Keratinocyte (primary cell): Measurements from ENCODE around the gene ARMC2. TPM values are rescaled to one million over a fixed set of nuclear protein-coding genes. Genes with fewer than 3 reads are reported as not detected.

Experiments used
- DNase-seq: peaks from one replicate; pipeline ENCODE4 v3.0.0-alpha.2; 2011; ENCODE audit warnings: low read depth, missing footprints, low spot score
- FAIRE-seq: peaks from 2 replicates; lab custom pipeline; 2011; peaks lifted over from hg19 to GRCh38; lab: Jason Lieb, UNC
- H2AFZ ChIP-seq: 2 replicates; pipeline ENCODE4 v1.6.0; 2012; ENCODE audit warnings: low read length, control low read depth, inconsistent platforms; ENCODE audit not compliant: control insufficient read depth
- H3K27ac ChIP-seq: 2 replicates; pipeline ENCODE4 v1.5.1; 2011; ENCODE audit warnings: low read length; ENCODE audit not compliant: control insufficient read depth, insufficient read depth
- H3K27me3 ChIP-seq: 3 replicates; pipeline ENCODE4 v1.6.0; 2011; ENCODE audit warnings: low read length; ENCODE audit not compliant: control insufficient read depth, insufficient read depth; ENCODE audit errors: extremely low read depth
- H3K36me3 ChIP-seq, 2 experiments: 2 replicates in 1 of 2; 3 replicates in 1 of 2; pipeline ENCODE4 v1.5.1; 2011; ENCODE audit warnings: low read length in 2 of 2, mild to moderate bottlenecking in 1 of 2; ENCODE audit not compliant: control insufficient read depth in 2 of 2, insufficient read depth in 2 of 2; ENCODE audit errors: extremely low read depth in 1 of 2
- H3K4me1 ChIP-seq: 3 replicates; pipeline ENCODE4 v1.5.1; 2011; ENCODE audit warnings: low read length; ENCODE audit not compliant: control insufficient read depth, insufficient read depth; ENCODE audit errors: extremely low read depth
- H3K4me2 ChIP-seq: 3 replicates; pipeline ENCODE4 v1.6.0; 2011; ENCODE audit warnings: low read depth, low read length; ENCODE audit not compliant: control insufficient read depth, insufficient read depth; ENCODE audit errors: extremely low read depth
- H3K4me3 ChIP-seq, 3 experiments: fragments of 200-600 bp in 1 of 3; sonication (generic) in 1 of 3; 2 replicates in 2 of 3; 3 replicates in 1 of 3; pipeline ENCODE4 v1.5.1; 2011 to 2016; ENCODE audit warnings: low read length in 3 of 3, mild to moderate bottlenecking in 3 of 3, control low read depth in 2 of 3, inconsistent platforms in 1 of 3, low read depth in 1 of 3, mixed read lengths in 1 of 3, mixed run types in 1 of 3, moderate library complexity in 1 of 3; ENCODE audit not compliant: control insufficient read depth in 2 of 3, insufficient read depth in 2 of 3; ENCODE audit errors: extremely low read depth in 1 of 3
- H3K79me2 ChIP-seq: 2 replicates; pipeline ENCODE4 v1.6.0; 2012; ENCODE audit warnings: low read length; ENCODE audit not compliant: control insufficient read depth, insufficient read depth
- H3K9ac ChIP-seq: 3 replicates; pipeline ENCODE4 v1.6.0; 2011; ENCODE audit warnings: low read length; ENCODE audit not compliant: control insufficient read depth, insufficient read depth; ENCODE audit errors: extremely low read depth
- H3K9me1 ChIP-seq: 3 replicates; pipeline ENCODE4 v1.6.0; 2011; ENCODE audit warnings: low read length; ENCODE audit not compliant: control insufficient read depth, insufficient read depth; ENCODE audit errors: extremely low read depth
- H3K9me3 ChIP-seq: 2 replicates; pipeline ENCODE4 v1.5.1; 2012; ENCODE audit warnings: low read depth, low read length; ENCODE audit not compliant: control insufficient read depth
- H4K20me1 ChIP-seq: 3 replicates; pipeline ENCODE4 v1.6.0; 2011; ENCODE audit warnings: low read length; ENCODE audit not compliant: control insufficient read depth, insufficient read depth; ENCODE audit errors: extremely low read depth
- EZH2 ChIP-seq: IDR thresholded peaks from one replicate; pipeline ENCODE4 v1.6.1; 2012; ENCODE audit warnings: inconsistent platforms, mild to moderate bottlenecking, low read length, moderate library complexity
- dilution Hi-C: fragments of 300-500 bp; cut with MboI; formaldehyde crosslinking; loops from one replicate; pipeline ENCODE4 v1.7.0; 2020; ENCODE audit warnings: low sequenced_read_pairs; ENCODE audit not compliant: extremely low pct_ligation_motif_present
- polyA plus RNA-seq, 5 experiments: library from polyadenylated mRNA; depleted of rRNA in 3 of 5; stranded (reverse) in 3 of 5; stranded (forward) in 1 of 5; unstranded in 1 of 5; fragments of >200 nt; gene quantifications; 1 replicate in 1 of 5; 2 replicates in 3 of 5; 3 replicates in 1 of 5; pipeline versions ENCODE4 v1.2.1 to v1.2.3, GENCODE V29; 2011 to 2012; ENCODE audit warnings: missing spikeins in 2 of 5, low read depth in 1 of 5, low replicate concordance in 1 of 5
- TF ChIP-seq, protein P1 (sequence below), 3 experiments: IDR thresholded peaks in 1 of 3; conservative IDR thresholded peaks in 1 of 3; optimal IDR thresholded peaks in 1 of 3; 2 replicates in 2 of 3; 3 replicates in 1 of 3; pipeline versions ENCODE3 to v1.5.1; 2011; ENCODE audit warnings: low read length in 3 of 3, mild to moderate bottlenecking in 3 of 3, moderate library complexity in 2 of 3, control low read depth in 1 of 3, inconsistent platforms in 1 of 3; ENCODE audit not compliant: insufficient read depth in 2 of 3; ENCODE audit errors: extremely low read depth in 1 of 3

ARMC2 gene
- polyA plus RNA-seq, 1 donor (not counting 4 experiments of a cell fraction or from before 2014, with no cell fraction given) = 3.8 TPM

DNA sequence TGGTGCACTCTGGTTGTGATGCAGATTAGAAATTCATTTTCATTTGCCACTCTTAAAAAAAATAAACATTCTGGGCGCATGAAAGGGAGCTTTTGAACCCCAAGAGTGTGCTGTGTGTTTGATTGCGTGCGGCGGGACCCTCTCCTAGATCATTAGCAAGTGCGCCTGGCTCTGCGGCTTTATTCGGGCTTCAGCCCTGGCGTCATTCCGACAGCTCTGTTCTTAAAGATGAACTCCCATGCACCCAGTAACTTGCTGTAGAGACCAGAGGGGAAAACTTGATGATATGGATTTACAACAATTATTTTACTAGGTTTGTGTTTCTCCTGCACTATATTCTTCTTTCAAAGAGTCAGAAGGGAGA is 48.9 kb upstream of the ARMC2 start:
- FAIRE-seq (no peak), DNase-seq (no peak)
- Histone ChIP-seq H3K9me1 (no peaks in the 10 kb centered on the region), H3K4me1 (no peaks in the 10 kb centered on the region), H3K36me3 (no peaks in the 10 kb centered on the region), H4K20me1 (no peaks in the 10 kb centered on the region), H3K27ac (no peak overlapping the region), H3K4me3 (no peak overlapping the region), H2AFZ (no peak overlapping the region), H3K79me2 (no peaks in the 10 kb centered on the region), H3K27me3 (no peaks in the 10 kb centered on the region), H3K9me3 (no peaks in the 10 kb centered on the region), H3K4me2 (no peak overlapping the region), H3K9ac (no peak overlapping the region)
- TF ChIP-seq, protein P1, sequence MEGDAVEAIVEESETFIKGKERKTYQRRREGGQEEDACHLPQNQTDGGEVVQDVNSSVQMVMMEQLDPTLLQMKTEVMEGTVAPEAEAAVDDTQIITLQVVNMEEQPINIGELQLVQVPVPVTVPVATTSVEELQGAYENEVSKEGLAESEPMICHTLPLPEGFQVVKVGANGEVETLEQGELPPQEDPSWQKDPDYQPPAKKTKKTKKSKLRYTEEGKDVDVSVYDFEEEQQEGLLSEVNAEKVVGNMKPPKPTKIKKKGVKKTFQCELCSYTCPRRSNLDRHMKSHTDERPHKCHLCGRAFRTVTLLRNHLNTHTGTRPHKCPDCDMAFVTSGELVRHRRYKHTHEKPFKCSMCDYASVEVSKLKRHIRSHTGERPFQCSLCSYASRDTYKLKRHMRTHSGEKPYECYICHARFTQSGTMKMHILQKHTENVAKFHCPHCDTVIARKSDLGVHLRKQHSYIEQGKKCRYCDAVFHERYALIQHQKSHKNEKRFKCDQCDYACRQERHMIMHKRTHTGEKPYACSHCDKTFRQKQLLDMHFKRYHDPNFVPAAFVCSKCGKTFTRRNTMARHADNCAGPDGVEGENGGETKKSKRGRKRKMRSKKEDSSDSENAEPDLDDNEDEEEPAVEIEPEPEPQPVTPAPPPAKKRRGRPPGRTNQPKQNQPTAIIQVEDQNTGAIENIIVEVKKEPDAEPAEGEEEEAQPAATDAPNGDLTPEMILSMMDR (optimal IDR thresholded peaks at IDR 0.05 in 1 of 3, IDR thresholded peaks at IDR 0.05 in 1 of 3, conservative IDR thresholded peaks at IDR 0.05 in 1 of 3; ENCODE audit: extremely low read depth in 1 of 3, insufficient read depth in 2 of 3, low read length in 3 of 3) = no peak
- no peak for TF ChIP-seq EZH2
- dilution Hi-C loops = no loop called here

DNA sequence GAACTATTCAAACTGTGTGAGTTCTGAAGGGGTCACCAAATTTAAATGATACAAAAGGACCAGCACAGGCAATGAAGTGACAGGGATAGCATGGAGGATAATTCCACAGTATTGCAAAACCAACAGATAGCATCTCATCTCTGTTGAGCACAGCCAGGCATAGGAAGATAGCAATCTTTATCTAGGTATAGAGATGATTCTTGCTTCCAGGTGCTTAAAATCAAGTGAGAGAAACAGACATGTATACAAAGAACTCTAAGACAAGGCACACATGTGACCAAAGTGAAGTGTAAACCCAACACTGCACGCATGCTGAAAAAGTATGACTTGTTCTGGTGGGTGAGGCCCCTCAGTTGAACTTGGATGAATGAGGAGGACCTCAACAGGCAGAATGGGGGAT is 48.4 kb upstream of the ARMC2 start:
- Histone ChIP-seq H3K4me3 (no peak overlapping the region), H3K27ac (no peak overlapping the region), H3K9ac (no peak overlapping the region), H4K20me1 (no peaks in the 10 kb centered on the region), H3K9me3 (no peaks in the 10 kb centered on the region), H3K27me3 (no peaks in the 10 kb centered on the region), H3K4me2 (no peak overlapping the region), H3K4me1 (no peaks in the 10 kb centered on the region), H3K9me1 (no peaks in the 10 kb centered on the region), H3K79me2 (no peaks in the 10 kb centered on the region), H2AFZ (no peak overlapping the region), H3K36me3 (no peaks in the 10 kb centered on the region)
- TF ChIP-seq, protein P1 (optimal IDR thresholded peaks at IDR 0.05 in 1 of 3, IDR thresholded peaks at IDR 0.05 in 1 of 3, conservative IDR thresholded peaks at IDR 0.05 in 1 of 3; ENCODE audit: extremely low read depth in 1 of 3, insufficient read depth in 2 of 3, low read length in 3 of 3) = no peak
- TF ChIP-seq EZH2 = no peak
- DNase-seq (no peak), FAIRE-seq (no peak)
- dilution Hi-C loops = no loop called here
